ENCODE data around the gene FAM221A.
"Not testable (repeated sequence)": the region's sequence is repeated elsewhere in the genome, so short reads cannot be mapped to it uniquely, and the experiment has no call there.

The FAM221A gene

GRCh38 chr7:23709081-23709750 lies 29.2 kb downstream of the FAM221A start:
- no peak for DNase-seq (ENCODE audit: low spot score)

- no peak for DNase-seq (ENCODE audit: low spot score)
Observed at GRCh38 chr7:23710000-23710399, 30.0 kb downstream of the FAM221A start, which contains the start of gene STK31. Gene STK31 (plus strand): TSS chr7:23710219. CDS start chr7:23710286, 67 bp downstream.

- DNase-seq (ENCODE audit: low spot score), result peak; percentile 73
Observed at GRCh38 chr7:23712368-23713284, 32.6 kb downstream of the FAM221A start.

GRCh38 chr7:23713285-23714149 lies 33.5 kb downstream of the FAM221A start:
- peak; percentile 42 for DNase-seq (ENCODE audit: low spot score)

GRCh38 chr7:23714150-23714464 lies 34.1 kb downstream of the FAM221A start:
- no peak for DNase-seq (ENCODE audit: low spot score)

- no peak for DNase-seq (ENCODE audit: low spot score)
Observed at GRCh38 chr7:23714579-23714978, 34.6 kb downstream of the FAM221A start.

GRCh38 chr7:23715099-23715498 lies 35.1 kb downstream of the FAM221A start:
- no peak for DNase-seq (ENCODE audit: low spot score)

GRCh38 chr7:23717788-23718187 lies 37.8 kb downstream of the FAM221A start:
- no peak for DNase-seq (ENCODE audit: low spot score)

- no peak for DNase-seq (ENCODE audit: low spot score)
Observed at GRCh38 chr7:23721456-23721855, 41.5 kb downstream of the FAM221A start.

- DNase-seq (ENCODE audit: low spot score), result not testable (repeated sequence)
Observed at GRCh38 chr7:23722587-23723216, 42.7 kb downstream of the FAM221A start.

GRCh38 chr7:23724113-23724512 lies 44.1 kb downstream of the FAM221A start:
- DNase-seq (ENCODE audit: low spot score), result not testable (repeated sequence)

- no peak for DNase-seq (ENCODE audit: low spot score)
Observed at GRCh38 chr7:23742051-23742450, 62.1 kb downstream of the FAM221A start.

- DNase-seq (ENCODE audit: low spot score), result no peak
Observed at GRCh38 chr7:23743226-23743625, 63.2 kb downstream of the FAM221A start.

- DNase-seq (ENCODE audit: low spot score), result no peak
Observed at GRCh38 chr7:23746629-23747028, 66.6 kb downstream of the FAM221A start.

- no peak for DNase-seq (ENCODE audit: low spot score)
Observed at GRCh38 chr7:23751852-23752251, 71.9 kb downstream of the FAM221A start.
